ENCODE data around the gene SPECC1L.

SPECC1L gene

DNA sequence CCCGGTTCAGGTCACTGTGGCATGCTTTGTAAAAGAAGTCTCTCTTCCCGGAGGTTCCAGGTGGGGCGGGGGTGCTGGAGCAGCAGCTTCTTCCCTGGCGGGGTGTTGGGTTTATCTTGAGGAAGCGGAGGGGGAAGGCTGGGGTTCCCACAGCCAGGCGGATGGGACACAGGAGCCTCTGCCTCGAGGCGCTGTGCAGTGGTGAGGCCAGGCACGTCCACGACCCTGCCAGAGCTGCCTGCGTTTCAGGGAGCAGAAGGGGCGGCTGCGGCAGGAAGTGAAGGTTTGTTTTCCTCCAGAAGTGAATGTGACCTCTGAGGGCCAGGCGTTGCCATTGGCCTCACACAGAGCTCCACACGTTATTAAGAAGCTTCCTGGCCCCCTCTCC lies 136.6 kb downstream of the SPECC1L start:
- TF ChIP-seq, protein P1, sequence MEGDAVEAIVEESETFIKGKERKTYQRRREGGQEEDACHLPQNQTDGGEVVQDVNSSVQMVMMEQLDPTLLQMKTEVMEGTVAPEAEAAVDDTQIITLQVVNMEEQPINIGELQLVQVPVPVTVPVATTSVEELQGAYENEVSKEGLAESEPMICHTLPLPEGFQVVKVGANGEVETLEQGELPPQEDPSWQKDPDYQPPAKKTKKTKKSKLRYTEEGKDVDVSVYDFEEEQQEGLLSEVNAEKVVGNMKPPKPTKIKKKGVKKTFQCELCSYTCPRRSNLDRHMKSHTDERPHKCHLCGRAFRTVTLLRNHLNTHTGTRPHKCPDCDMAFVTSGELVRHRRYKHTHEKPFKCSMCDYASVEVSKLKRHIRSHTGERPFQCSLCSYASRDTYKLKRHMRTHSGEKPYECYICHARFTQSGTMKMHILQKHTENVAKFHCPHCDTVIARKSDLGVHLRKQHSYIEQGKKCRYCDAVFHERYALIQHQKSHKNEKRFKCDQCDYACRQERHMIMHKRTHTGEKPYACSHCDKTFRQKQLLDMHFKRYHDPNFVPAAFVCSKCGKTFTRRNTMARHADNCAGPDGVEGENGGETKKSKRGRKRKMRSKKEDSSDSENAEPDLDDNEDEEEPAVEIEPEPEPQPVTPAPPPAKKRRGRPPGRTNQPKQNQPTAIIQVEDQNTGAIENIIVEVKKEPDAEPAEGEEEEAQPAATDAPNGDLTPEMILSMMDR (IDR thresholded peaks at IDR 0.05; ENCODE audit: low read depth, low read length) = no peak
- H3K4me3 ChIP-seq (ENCODE audit: low read depth, low read length) = no peak overlapping the region

DNA sequence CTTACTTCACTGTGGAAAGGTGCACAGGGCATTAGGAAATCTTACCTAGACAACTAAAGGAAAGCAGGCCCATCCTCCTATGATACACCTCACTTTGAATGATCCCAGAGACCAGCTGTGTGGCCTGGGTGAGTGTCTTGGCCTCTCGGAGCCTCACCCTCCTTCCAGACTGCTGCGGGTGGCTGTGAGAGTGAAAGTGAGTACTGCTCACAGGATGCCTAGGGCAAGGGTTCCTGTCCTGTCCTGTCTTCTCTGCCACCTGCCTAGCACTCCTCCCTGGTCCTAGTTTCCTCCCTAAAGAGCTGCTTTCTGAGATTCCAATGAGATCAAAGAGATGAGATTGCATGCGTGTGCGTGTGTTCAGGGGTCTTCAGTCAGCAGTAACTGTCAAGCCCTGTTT lies 137.3 kb downstream of the SPECC1L start:
- H3K4me3 ChIP-seq (ENCODE audit: low read depth, low read length) = no peak overlapping the region
- TF ChIP-seq, protein P1 (IDR thresholded peaks at IDR 0.05; ENCODE audit: low read depth, low read length) = no peak

DNA sequence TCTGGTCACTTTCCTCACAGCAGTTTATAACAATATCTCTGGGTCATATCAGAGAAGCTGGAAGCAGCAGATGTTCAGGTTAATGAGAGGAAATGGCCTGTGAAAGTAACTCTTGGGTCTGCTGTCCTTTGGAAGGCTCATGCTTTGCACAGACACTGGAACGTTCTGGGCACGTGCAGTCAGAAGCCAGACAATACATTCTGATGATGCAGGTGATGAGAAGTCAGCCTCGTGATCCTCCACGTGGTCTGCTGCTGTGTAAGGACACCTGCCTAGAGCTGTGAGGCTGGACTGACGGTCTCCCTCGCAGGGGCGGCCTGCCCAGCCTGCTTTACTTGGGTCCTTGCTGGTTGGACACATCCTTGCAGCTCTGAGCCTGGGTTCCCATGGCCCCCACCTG lies 138.0 kb downstream of the SPECC1L start:
- TF ChIP-seq, protein P1 (IDR thresholded peaks at IDR 0.05; ENCODE audit: low read depth, low read length) = no peak
- H3K4me3 ChIP-seq (ENCODE audit: low read depth, low read length) = no peak overlapping the region

DNA sequence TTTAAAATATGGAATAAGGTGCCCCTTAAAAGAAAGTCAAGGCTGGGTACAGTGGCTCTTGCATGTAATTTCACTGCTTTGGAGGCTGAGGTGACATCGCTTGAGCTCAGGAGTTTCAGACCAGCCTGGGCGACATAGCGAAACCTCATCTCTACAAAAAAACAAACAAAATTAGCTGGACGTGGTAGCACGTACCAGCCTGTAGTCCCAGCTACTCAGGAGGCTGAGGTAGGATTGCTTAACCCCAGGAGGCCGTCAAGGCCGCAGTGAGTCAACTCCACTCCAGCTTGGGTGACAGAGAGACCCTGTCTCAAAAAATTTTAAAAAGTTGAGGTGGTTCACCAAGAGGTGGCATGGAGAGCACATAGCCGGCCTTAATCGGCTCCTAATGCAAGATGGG lies 139.1 kb downstream of the SPECC1L start:
- TF ChIP-seq, protein P1 (IDR thresholded peaks at IDR 0.05; ENCODE audit: low read depth, low read length) = no peak
- no peak overlapping the region for H3K4me3 ChIP-seq (ENCODE audit: low read depth, low read length)

DNA sequence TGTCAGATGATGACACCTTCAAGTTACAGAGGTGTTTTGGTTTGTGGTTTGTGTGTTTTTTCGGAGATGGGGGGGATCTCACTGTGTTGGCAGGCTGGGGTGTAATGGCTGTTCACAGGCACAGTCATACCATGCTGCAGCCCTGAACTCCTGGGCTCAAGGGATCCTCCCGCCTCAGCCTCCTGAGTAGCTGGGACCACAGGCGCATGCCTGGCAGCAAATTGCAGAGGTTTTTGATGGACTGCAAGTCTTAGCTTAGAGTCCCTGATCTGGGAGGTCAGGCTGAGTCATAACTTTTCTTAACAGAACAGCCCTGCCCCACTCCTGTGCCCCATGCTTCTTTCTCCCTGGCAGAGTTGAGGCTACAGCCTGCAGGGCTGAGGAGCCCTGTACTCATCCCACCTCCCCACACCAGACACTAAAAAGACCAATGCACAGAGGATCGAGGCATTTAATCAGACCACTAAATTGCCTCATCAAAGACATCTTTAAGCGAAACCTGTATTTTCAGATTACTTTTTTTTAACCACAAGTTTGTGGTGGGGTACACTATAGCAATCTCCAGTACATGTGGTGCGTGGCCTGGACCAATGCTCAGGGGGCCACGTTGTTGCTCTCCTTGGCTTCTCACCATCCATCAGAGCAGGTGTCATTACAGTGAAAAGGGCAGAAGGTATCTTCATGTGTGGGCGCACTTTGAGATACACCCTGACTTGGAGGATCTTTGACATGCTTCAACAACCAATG lies 139.7 kb downstream of the SPECC1L start:
- TF ChIP-seq, protein P1 (IDR thresholded peaks at IDR 0.05; ENCODE audit: low read depth, low read length) = no peak
- no peak overlapping the region for H3K4me3 ChIP-seq (ENCODE audit: low read depth, low read length)

DNA sequence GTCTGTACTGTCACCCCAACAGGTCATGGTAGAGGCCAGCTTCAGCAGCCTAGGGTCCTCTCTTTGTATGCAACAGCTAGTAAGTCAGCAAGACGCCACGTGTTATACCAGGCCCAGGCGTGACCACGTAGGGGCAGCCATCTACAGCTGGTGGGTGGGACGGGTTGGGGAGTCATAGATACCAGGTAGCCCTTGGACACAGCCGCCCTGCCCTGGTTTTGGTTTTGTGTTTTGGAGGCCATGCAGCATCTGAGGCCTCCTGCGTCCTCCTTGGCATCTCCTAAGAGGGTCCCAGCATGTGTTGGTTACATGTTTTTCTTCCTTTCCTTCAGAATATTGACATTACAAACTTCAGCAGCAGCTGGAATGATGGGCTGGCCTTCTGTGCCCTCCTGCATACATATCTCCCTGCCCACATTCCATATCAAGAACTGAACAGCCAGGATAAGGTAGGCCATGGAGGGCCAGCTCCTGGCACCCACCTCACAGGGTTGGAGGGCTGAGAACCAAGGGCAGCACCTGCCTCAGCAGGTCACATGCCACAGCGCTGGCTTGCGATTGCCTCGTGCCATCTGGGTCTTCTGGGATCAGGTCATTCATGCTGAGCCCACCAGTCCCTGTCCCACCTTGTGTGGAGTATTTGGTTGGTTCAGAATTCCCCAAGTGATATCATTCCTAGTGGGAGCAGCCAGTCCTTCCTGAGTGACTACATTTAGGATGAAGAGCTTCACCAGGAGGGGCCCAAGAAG lies 140.8 kb downstream of the SPECC1L start:
- TF ChIP-seq, protein P1 (IDR thresholded peaks at IDR 0.05; ENCODE audit: low read depth, low read length) = no peak
- H3K4me3 ChIP-seq (ENCODE audit: low read depth, low read length) = no peak overlapping the region

DNA sequence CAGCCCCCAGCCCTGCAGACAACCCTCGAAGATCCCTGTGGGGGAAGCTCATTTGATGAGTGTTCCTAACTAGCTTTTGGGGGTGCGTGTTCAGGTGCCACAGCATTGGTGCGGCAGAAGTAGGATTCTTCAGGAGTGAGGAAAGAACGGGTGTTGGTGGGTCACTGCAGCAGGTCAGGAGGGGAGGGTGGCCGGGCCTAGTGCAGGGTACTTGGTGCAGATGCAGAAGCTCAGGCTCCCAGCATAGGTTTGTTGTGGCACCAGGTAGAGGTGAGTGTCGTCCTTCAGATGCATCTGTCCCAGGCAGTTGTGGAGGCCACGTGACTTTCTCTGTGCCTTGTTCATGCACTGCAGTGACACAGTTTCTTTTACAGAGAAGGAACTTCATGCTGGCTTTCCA lies 141.6 kb downstream of the SPECC1L start:
- no peak overlapping the region for H3K4me3 ChIP-seq (ENCODE audit: low read depth, low read length)
- TF ChIP-seq, protein P1 (IDR thresholded peaks at IDR 0.05; ENCODE audit: low read depth, low read length) = no peak
